BE2C (cell line): ENCODE measurements around the gene PASK.

Experiments
- DNase-seq: peaks from one replicate; pipeline ENCODE4 v3.0.0-alpha.2; 2020
- H3K27me3 ChIP-seq: fragments of 250-450 bp; sonication (Bioruptor Pico); 2 replicates; pipeline ENCODE4 v1.5.1; 2020; ENCODE audit warnings: mild to moderate bottlenecking
- H3K36me3 ChIP-seq: fragments of 250-450 bp; sonication (Bioruptor Pico); 2 replicates; pipeline ENCODE4 v1.5.1; 2020; ENCODE audit warnings: mild to moderate bottlenecking
- H3K4me1 ChIP-seq: fragments of 250-450 bp; sonication (Bioruptor Pico); 2 replicates; pipeline ENCODE4 v1.5.1; 2020
- H3K4me3 ChIP-seq: 2 replicates; pipeline ENCODE4 v1.5.1; 2011; ENCODE audit warnings: low read depth, low read length
- H3K9me3 ChIP-seq: fragments of 250-450 bp; sonication (Bioruptor Pico); 2 replicates; pipeline ENCODE4 v1.5.1; 2020
- CTCF ChIP-seq: IDR thresholded peaks from 2 replicates; pipeline ENCODE4 v1.5.1; 2012; ENCODE audit warnings: mild to moderate bottlenecking, low read depth, low read length

PASK gene

GRCh38 chr2:241157841-241158545 lies 8.7 kb upstream of the PASK start:
- peaks cover 20% of the 10 kb centered on the region for H3K36me3 ChIP-seq
- no peaks in the 10 kb centered on the region for H3K9me3 ChIP-seq
- TF ChIP-seq CTCF: no peak
- peaks cover 3% of the 10 kb centered on the region; the same call in 1 of the 2 replicates for H3K4me1 ChIP-seq
- peak; percentile 51 for DNase-seq
- H3K4me3 ChIP-seq: no peak overlapping the region
- no peaks in the 10 kb centered on the region for H3K27me3 ChIP-seq

DNA sequence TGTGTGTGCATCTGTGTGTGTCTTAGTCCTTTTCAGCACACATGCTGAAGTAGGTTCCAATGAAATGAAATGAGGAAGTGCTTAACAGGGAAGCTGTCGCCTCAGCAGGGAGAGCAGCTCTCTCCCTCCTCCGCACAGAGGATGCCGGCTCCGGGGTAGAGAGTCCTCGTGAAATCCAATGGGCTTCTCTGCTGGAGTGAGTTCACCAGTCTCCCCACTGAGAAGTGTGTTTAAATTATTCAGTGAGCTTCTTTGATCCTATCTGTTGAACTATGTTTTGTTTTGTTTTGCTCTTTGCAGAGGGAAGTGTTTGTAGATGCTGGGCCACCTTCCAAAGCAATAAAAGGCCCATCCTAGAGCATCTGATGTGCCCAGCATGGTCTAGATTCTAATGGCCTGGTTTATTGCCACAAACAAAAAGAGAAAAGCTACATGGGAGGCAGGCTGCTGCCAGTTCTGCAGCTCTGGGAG lies 7.7 kb upstream of the PASK start:
- TF ChIP-seq CTCF: no peak
- Histone ChIP-seq H3K9me3 (no peaks in the 10 kb centered on the region), H3K4me1 (peaks cover 3% of the 10 kb centered on the region; the same call in 1 of the 2 replicates), H3K4me3 (no peak overlapping the region), H3K27me3 (no peaks in the 10 kb centered on the region), H3K36me3 (peaks cover 20% of the 10 kb centered on the region)
- no peak for DNase-seq

DNA sequence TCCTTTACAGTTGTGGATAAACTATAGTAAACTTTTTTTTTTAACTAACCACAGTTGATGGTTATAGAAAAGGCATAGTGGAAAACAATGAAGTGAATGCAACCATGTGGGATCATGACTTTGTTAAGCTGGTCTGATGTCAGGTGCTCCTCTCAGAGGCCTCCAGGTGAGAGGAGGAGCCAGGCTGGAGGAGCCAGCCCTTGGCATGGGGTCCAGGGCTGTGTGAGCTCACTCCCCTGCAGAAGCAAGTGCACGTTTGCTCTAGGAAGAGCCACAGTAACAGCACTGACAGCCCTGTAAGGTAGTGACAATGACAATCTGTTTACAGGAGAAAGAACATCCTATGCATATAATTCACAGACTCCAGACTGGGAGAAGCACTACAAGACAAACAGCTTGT lies 6.7 kb upstream of the PASK start:
- Histone ChIP-seq H3K27me3 (no peaks in the 10 kb centered on the region), H3K4me3 (no peak overlapping the region), H3K4me1 (peaks cover 3% of the 10 kb centered on the region; the same call in 1 of the 2 replicates), H3K9me3 (no peaks in the 10 kb centered on the region), H3K36me3 (peaks cover 20% of the 10 kb centered on the region)
- no peak for DNase-seq
- no peak for TF ChIP-seq CTCF

GRCh38 chr2:241154915-241155314 lies 5.6 kb upstream of the PASK start:
- no peak for TF ChIP-seq CTCF
- H3K4me3 ChIP-seq: no peak overlapping the region
- DNase-seq: no peak
- H3K27me3 ChIP-seq: no peaks in the 10 kb centered on the region
- H3K4me1 ChIP-seq: peaks cover 3% of the 10 kb centered on the region; the same call in 1 of the 2 replicates
- H3K36me3 ChIP-seq: peaks cover 14% of the 10 kb centered on the region
- H3K9me3 ChIP-seq: no peaks in the 10 kb centered on the region

- H3K36me3 ChIP-seq: peaks cover 3% of the 10 kb centered on the region
- TF ChIP-seq CTCF: no peak
- no peak for DNase-seq
Observed at GRCh38 chr2:241153616-241154015, 4.3 kb upstream of the PASK start.

DNA sequence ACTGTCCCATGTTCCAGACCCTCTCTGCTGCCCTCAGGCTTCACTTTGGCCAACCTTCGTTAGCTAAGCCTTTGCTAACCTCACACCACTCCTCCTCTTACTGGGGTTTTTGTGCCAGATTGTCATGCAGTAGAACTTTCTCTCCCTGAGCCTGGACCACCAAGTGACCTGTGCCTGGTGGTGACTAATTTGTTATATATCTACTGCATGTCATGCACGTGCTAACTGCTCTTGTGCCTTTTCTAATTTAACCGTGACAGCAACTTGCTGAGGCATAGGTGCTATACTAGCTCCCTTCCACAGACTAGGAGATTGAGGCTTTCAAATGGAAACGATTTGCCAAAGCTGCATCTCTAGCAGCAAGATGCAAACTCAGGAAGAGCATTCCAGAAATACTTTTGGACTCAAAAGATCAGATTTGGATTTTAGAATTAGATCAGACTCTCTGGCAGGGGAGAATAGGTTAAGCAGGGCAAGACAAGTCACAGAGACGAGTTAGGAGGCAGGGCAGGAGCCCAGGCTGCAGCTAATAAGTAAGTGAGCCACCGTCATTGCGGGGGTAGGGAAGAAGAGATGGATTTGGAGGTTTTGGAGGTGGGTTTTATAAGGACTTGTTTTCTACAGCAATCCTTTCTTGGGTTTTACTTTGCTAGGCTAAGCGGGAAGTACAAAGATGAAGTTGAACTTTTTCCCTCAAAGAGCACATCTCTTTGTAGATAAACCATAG lies 2.8 kb upstream of the PASK start:
- no peak for TF ChIP-seq CTCF
- H3K27me3 ChIP-seq: no peaks in the 10 kb centered on the region
- no peak for DNase-seq
- no peaks in the 10 kb centered on the region; the same call in 1 of the 2 replicates for H3K36me3 ChIP-seq
- H3K9me3 ChIP-seq: no peaks in the 10 kb centered on the region
- no peak overlapping the region for H3K4me3 ChIP-seq
- no peaks in the 10 kb centered on the region for H3K4me1 ChIP-seq

More at GRCh38 chr2:241153616-241154015, 4.3 kb upstream of the PASK start:
- Histone ChIP-seq H3K4me1 (no peaks in the 10 kb centered on the region), H3K27me3 (no peaks in the 10 kb centered on the region), H3K9me3 (no peaks in the 10 kb centered on the region), H3K4me3 (no peak overlapping the region)
